Common myeloid progenitor, CD34-positive (primary cell): ENCODE measurements around the gene ASIC2.

Source experiments
- CTCF ChIA-PET: fragments of 350-600 bp; sonication (Branson Sonifier 250); formaldehyde crosslinking; loops from one replicate; lab custom pipeline; 2021; ENCODE audit warnings: antibody characterized with exemption; lab: Charles Lee
- POLR2A ChIA-PET: fragments of 350-600 bp; sonication (Branson Sonifier 250); formaldehyde crosslinking; loops from one replicate; lab custom pipeline; 2021; ENCODE audit warnings: antibody characterized with exemption; lab: Charles Lee
- DNase-seq, 3 donors: peaks; one replicate each; pipeline versions ENCODE4 v3.0.0 to v3.0.0-alpha.2; 2013
- H3K27ac ChIP-seq, 2 experiments: 1 replicate in 1 of 2; 2 replicates in 1 of 2; pipeline ENCODE4 v1.7.0; 2013; ENCODE audit warnings: inconsistent platforms in 2 of 2, low read length in 2 of 2, mild to moderate bottlenecking in 2 of 2, low read depth in 1 of 2, moderate library complexity in 1 of 2; ENCODE audit not compliant: severe bottlenecking in 2 of 2, insufficient read depth in 1 of 2, poor library complexity in 1 of 2
- H3K27me3 ChIP-seq, 5 experiments: replicated peaks in 2 of 5; 1 replicate in 3 of 5; 2 replicates in 2 of 5; pipeline versions ENCODE4 v1.6.1 to v1.7.0; 2013; ENCODE audit warnings: low read length in 4 of 5, mild to moderate bottlenecking in 2 of 5, moderate library complexity in 2 of 5, inconsistent platforms in 1 of 5; ENCODE audit not compliant: insufficient read depth in 5 of 5, control insufficient read depth in 4 of 5
- H3K36me3 ChIP-seq, 4 experiments: 1 replicate in 2 of 4; 2 replicates in 2 of 4; pipeline versions ENCODE4 v1.6.1 to v1.7.0; 2013; ENCODE audit warnings: low read length in 3 of 4, control low read depth in 1 of 4, mild to moderate bottlenecking in 1 of 4; ENCODE audit not compliant: control insufficient read depth in 4 of 4, insufficient read depth in 4 of 4
- H3K4me1 ChIP-seq, 4 experiments: 1 replicate in 3 of 4; 2 replicates in 1 of 4; pipeline versions ENCODE4 v1.6.1 to v1.7.1; 2013; ENCODE audit warnings: low read length in 3 of 4, mild to moderate bottlenecking in 3 of 4, control low read depth in 1 of 4, inconsistent platforms in 1 of 4, moderate library complexity in 1 of 4; ENCODE audit not compliant: control insufficient read depth in 4 of 4, insufficient read depth in 4 of 4; ENCODE audit errors: control extremely low read depth in 1 of 4
- H3K4me3 ChIP-seq, 7 experiments: 1 replicate in 4 of 7; 2 replicates in 3 of 7; pipeline versions ENCODE4 v1.5.1 to v1.7.0; 2013; ENCODE audit warnings: mild to moderate bottlenecking in 7 of 7, low read length in 6 of 7, moderate library complexity in 6 of 7, inconsistent platforms in 2 of 7, low read depth in 2 of 7, control low read depth in 1 of 7; ENCODE audit not compliant: insufficient read depth in 4 of 7, control insufficient read depth in 1 of 7; ENCODE audit errors: extremely low read depth in 1 of 7
- H3K9me3 ChIP-seq, 5 experiments: 1 replicate in 4 of 5; 2 replicates in 1 of 5; pipeline versions ENCODE4 v1.6.1 to v1.7.1; 2013; ENCODE audit warnings: low read length in 4 of 5, mild to moderate bottlenecking in 2 of 5, inconsistent platforms in 1 of 5, low read depth in 1 of 5, moderate library complexity in 1 of 5; ENCODE audit not compliant: control insufficient read depth in 4 of 5, insufficient read depth in 2 of 5; ENCODE audit errors: control extremely low read depth in 1 of 5
- WGBS: methylation state at CpG from one replicate; pipeline ENCODE4 v1.1.5; 2013; ENCODE audit not compliant: insufficient coverage; 5-methylcytosine and 5-hydroxymethylcytosine counted together

Gene ASIC2

DNA sequence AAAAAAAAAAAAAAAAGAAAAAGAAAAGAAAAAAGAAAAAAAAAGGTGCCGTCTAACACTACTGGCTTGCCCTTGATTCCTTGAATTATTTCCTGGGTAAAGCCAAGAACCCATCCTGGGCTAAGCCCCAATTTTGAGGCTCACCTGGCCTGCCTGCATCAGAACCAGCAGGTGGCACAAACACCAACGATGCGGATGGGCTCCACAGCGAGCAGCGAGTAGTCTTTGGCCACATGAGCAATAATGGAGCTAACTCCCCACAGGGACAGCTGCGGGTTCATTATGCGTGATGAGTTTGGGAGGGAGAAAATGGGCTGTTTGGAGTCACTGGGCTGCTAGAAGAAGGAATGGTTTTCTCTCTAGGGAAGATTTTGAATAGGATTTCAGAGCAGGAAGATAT is 91.1 kb downstream of the ASIC2 start:
- no peak for DNase-seq
- WGBS, result 84% methylated on average over 6 of the region's 7 CpGs

DNA sequence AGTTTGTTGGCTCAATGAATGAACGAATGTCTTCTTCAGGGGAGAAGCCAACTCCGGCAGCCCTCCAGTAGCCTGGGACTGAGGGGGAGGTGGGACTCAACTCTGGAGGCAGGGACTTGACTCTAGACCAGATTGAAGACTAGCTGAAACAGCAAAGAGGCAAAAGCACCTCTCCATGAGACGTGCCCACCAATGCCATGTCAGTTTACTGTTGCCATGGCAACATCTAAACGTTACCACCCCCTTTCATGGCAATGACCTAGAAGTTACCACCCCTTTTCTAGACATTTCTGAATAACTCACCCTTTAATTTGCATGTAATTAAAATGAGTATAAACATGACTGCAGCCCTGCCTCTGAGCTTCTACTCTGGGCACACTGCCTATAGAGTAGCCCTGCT is 91.8 kb downstream of the ASIC2 start:
- POLR2A ChIA-PET, result no interaction called here
- no peak overlapping the region for H3K27ac ChIP-seq
- DNase-seq, result peak in 2 of 3 donors; percentile 2 to 8
- H3K27me3 ChIP-seq, result peaks cover 0 to 26% (median 4%) of the 10 kb centered on the region in 5 experiments
- no peaks in the 10 kb centered on the region for H3K36me3 ChIP-seq
- 95% methylated on average over 2 of the region's 4 CpGs for WGBS
- CTCF ChIA-PET, result no interaction called here
- H3K4me1 ChIP-seq, result no peaks in the 10 kb centered on the region
- H3K9me3 ChIP-seq, result no peaks in the 10 kb centered on the region
- no peak overlapping the region for H3K4me3 ChIP-seq

More for the DNA sequence above, 91.1 kb downstream of the ASIC2 start:
- peaks cover 0 to 26% (median 4%) of the 10 kb centered on the region in 5 experiments for H3K27me3 ChIP-seq
- H3K27ac ChIP-seq, result no peak overlapping the region
- ChIA-PET CTCF (no interaction called here), POLR2A (no interaction called here)
- no peaks in the 10 kb centered on the region for H3K4me1 ChIP-seq
- H3K36me3 ChIP-seq, result no peaks in the 10 kb centered on the region
- no peaks in the 10 kb centered on the region for H3K9me3 ChIP-seq
- no peak overlapping the region for H3K4me3 ChIP-seq

DNA sequence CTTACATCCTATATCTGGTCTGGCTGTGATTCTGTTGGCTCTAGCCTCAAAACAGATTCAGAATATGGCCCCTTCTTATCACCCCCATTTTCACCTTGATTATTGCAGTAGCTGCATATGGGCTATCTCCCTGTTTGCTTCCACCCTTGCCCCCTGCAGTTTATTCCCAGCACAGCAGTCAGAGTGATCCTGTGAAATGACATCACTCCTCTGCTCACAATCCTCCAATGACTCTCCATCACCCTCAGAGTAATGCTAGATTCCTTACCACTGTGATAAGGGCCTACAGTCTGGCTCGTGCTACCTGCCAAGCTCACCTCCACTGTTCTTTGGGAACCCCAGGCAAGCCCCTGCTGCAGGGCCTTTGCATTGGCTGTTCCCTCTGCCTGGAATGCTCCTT is 92.5 kb downstream of the ASIC2 start:
- Histone ChIP-seq H3K27ac (no peak overlapping the region), H3K36me3 (no peaks in the 10 kb centered on the region), H3K9me3 (no peaks in the 10 kb centered on the region), H3K4me3 (no peak overlapping the region), H3K27me3 (peaks cover 0 to 24% (median 4%) of the 10 kb centered on the region in 5 experiments), H3K4me1 (no peaks in the 10 kb centered on the region)
- CTCF ChIA-PET, result no interaction called here
- DNase-seq, result no peak
- POLR2A ChIA-PET, result no interaction called here
- WGBS, result 14% methylated on average over 1 of the region's 1 CpG

DNA sequence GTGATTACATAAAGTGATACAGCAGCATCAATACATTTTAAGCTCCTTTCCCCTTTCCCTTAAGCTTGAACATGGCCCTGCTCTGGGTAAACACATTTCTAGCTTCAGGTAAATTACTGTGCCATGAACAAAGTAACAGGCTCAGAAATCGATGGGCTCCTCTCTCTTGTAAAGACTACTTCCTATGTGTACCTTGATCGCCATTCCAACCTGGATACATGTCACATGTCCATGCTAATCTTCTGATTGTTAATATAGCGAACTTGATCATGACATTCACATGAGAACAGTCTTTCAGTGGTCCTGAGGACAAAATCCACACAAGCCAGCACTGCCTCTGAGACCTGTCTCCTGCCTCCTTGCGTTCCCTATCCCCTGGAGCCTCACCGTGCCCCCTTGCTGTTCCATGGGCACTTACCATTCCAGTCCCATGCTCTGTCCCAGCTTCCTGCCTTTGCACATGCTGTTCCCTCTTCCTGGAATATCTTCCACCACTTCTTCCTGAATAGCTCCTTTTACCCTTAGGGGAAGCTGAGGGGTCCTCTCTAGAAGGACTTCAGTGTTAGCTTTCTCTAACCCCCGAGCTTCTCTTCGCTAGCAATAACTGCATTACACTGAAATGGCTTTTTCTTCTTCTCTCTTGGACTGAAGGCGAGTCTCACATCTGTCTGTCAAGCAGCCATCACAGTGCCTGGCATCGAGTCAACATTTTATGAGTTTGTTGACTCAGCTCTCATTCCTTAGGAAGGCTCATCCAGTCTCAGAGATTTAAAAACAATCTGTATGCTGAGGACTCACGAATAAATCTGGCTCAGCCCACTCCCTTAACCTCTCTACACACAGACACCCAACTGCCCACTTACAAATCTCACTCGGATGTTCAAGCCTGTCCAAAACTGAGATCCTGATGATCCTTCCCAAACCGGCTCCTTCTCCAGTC is 93.3 kb downstream of the ASIC2 start:
- WGBS, result 95% methylated on average over 11 of the region's 12 CpGs
- POLR2A ChIA-PET, result no interaction called here
- Histone ChIP-seq H3K4me3 (no peak overlapping the region), H3K27ac (no peak overlapping the region), H3K9me3 (no peaks in the 10 kb centered on the region), H3K27me3 (peaks cover 0 to 24% (median 4%) of the 10 kb centered on the region in 5 experiments), H3K4me1 (no peaks in the 10 kb centered on the region), H3K36me3 (no peaks in the 10 kb centered on the region)
- CTCF ChIA-PET, result no interaction called here
- DNase-seq, result no peak

DNA sequence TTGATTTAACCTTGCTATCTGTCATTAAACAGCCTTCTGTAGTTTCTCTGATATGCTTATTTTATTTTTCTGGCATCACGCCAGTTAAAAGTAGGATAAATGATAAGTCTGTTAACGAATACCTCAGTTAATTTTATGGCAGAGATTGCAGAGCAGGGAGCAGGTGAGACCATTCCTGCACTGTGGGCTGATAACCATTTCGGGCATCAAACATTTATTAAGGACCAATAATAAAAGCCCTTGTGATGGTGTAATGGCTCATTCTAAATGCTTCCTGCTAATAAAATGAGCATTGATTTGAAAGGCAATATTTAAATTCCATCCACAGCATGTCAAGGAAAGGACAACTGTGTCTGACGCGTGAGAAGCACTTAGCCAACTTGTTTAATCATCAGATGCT is 94.1 kb downstream of the ASIC2 start:
- Histone ChIP-seq H3K27me3 (peaks cover 0 to 23% (median 4%) of the 10 kb centered on the region in 5 experiments), H3K36me3 (no peaks in the 10 kb centered on the region), H3K27ac (no peak overlapping the region), H3K4me3 (no peak overlapping the region), H3K4me1 (no peaks in the 10 kb centered on the region), H3K9me3 (no peaks in the 10 kb centered on the region)
- POLR2A ChIA-PET, result no interaction called here
- CTCF ChIA-PET, result interaction anchor here (1.8 kb wide), 1 partner anchor 10 kb away, joined by 4 read pairs; no protein-coding TSS in a partner anchor
- DNase-seq, result no peak
- 90% methylated on average over 2 of the region's 5 CpGs for WGBS

DNA sequence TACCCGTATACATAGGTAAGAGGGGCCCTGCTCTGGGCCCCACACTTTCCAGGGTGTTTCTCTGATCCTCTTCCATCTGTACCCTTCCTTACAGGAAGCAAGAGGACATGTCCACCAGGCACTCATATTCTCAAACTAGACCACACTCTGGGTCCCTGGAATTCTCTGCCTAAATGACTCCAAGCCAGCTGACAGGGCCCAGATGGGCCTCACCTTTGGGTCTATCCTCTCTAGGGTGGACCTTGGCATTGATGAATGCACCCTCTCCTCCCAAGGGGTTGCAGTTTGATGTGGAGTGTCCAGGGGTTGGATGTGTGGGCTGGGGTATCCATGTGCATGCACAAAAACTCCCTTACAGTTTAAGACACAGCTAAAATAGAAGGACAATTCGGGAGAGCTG is 95.8 kb downstream of the ASIC2 start:
- H3K27ac ChIP-seq, result no peak overlapping the region
- H3K4me1 ChIP-seq, result no peaks in the 10 kb centered on the region
- 100% methylated on average over 2 of the region's 2 CpGs for WGBS
- POLR2A ChIA-PET, result no interaction called here
- H3K27me3 ChIP-seq, result peaks cover 0 to 37% (median 5%) of the 10 kb centered on the region in 5 experiments
- H3K9me3 ChIP-seq, result peaks cover 0 to 2% (median 0%) of the 10 kb centered on the region in 5 experiments
- CTCF ChIA-PET, result interaction anchor here (1.8 kb wide), 1 partner anchor 11 kb away, joined by 4 read pairs; no protein-coding TSS in a partner anchor
- no peaks in the 10 kb centered on the region for H3K36me3 ChIP-seq
- H3K4me3 ChIP-seq, result no peak overlapping the region
- no peak for DNase-seq

DNA sequence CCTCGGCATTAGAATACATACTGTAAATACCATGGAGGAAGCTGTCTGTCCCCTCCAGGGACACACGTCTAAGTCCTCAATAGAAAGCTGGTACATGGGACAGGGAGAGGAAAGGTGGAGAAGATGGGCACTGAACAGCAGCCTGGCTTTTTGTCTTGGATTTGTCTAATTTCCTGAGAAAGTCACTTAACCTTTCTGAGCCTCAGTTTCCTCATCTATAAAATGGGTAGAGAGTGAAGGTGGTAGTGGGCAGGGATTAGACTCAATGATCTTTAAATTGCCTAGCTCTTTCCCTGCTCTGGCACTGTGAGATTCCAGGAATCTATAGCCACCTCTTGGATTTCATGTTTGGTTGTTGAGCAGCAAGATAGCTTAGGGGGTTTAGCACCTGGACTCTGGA is 96.2 kb downstream of the ASIC2 start:
- POLR2A ChIA-PET, result no interaction called here
- 83% methylated on average over 2 of the region's 2 CpGs for WGBS

More for the DNA sequence above, 96.2 kb downstream of the ASIC2 start:
- H3K9me3 ChIP-seq, result peaks cover 0 to 2% (median 0%) of the 10 kb centered on the region in 5 experiments
- no peak for DNase-seq
- H3K4me3 ChIP-seq, result no peak overlapping the region
- CTCF ChIA-PET, result no interaction called here
- H3K4me1 ChIP-seq, result no peaks in the 10 kb centered on the region
- no peak overlapping the region for H3K27ac ChIP-seq
- H3K27me3 ChIP-seq, result peaks cover 0 to 35% (median 5%) of the 10 kb centered on the region in 5 experiments
- no peaks in the 10 kb centered on the region for H3K36me3 ChIP-seq
